Ecto neural progenitor cell (in vitro differentiated cells): ENCODE data around the gene NUDT9.
A peak's percentile ranks its signal among the peaks of the same experiment; 100 is the strongest.
"Not testable (repeated sequence)": the region's sequence is repeated elsewhere in the genome, so short reads cannot be mapped to it uniquely, and the experiment has no call there.

Source experiments
- DNase-seq: peaks from one replicate; pipeline ENCODE4 v3.0.0-alpha.2; 2018; ENCODE audit warnings: low spot score

NUDT9 gene

GRCh38 chr4:87422104-87423052 lies at the start of gene NUDT9:
Gene NUDT9, plus strand, starts transcription at chr4:87422573. Its CDS starts 333 bp downstream, at chr4:87422906.
- peak; percentile 96 for DNase-seq

- no peak for DNase-seq
These were observed 46.6 kb upstream of the NUDT9 start for GRCh38 chr4:87375719-87376291.

GRCh38 chr4:87377816-87378215 lies 44.6 kb upstream of the NUDT9 start:
- no peak for DNase-seq

- no peak for DNase-seq
These were observed 40.3 kb upstream of the NUDT9 start for GRCh38 chr4:87382116-87382515.

GRCh38 chr4:87382931-87383330 lies 39.4 kb upstream of the NUDT9 start:
- no peak for DNase-seq

GRCh38 chr4:87384466-87385132 lies 37.8 kb upstream of the NUDT9 start:
- DNase-seq, result not testable (repeated sequence)

GRCh38 chr4:87387237-87387636 lies 35.1 kb upstream of the NUDT9 start:
- no peak for DNase-seq

- no peak for DNase-seq
These were observed 33.5 kb upstream of the NUDT9 start for GRCh38 chr4:87388901-87389300.

- DNase-seq, result not testable (repeated sequence)
These were observed 32.3 kb upstream of the NUDT9 start for GRCh38 chr4:87390055-87390454.

- no peak for DNase-seq
These were observed 31.9 kb upstream of the NUDT9 start for GRCh38 chr4:87390551-87390890.

- DNase-seq, result peak; percentile 89
These were observed 31.3 kb upstream of the NUDT9 start, which contains the start of gene HSD17B11 for GRCh38 chr4:87390891-87391575. Gene HSD17B11, minus strand, starts transcription at chr4:87391188. Its CDS starts 118 bp downstream, at chr4:87391070.

- no peak for DNase-seq
These were observed 30.8 kb upstream of the NUDT9 start for GRCh38 chr4:87391576-87392054.

- no peak for DNase-seq
These were observed 30.2 kb upstream of the NUDT9 start for GRCh38 chr4:87392183-87392582.

- not testable (repeated sequence) for DNase-seq
These were observed 27.3 kb upstream of the NUDT9 start for GRCh38 chr4:87395073-87395472.

- not testable (repeated sequence) for DNase-seq
These were observed 26.5 kb upstream of the NUDT9 start for GRCh38 chr4:87395851-87396250.

GRCh38 chr4:87399148-87399547 lies 23.2 kb upstream of the NUDT9 start:
- peak; percentile 55 for DNase-seq

- no peak for DNase-seq
These were observed 22.4 kb upstream of the NUDT9 start for GRCh38 chr4:87399954-87400353.

GRCh38 chr4:87403732-87404131 lies 18.6 kb upstream of the NUDT9 start:
- not testable (repeated sequence) for DNase-seq

- DNase-seq, result no peak
These were observed 17.1 kb upstream of the NUDT9 start for GRCh38 chr4:87405211-87405820.

GRCh38 chr4:87406462-87406861 lies 15.9 kb upstream of the NUDT9 start:
- no peak for DNase-seq

GRCh38 chr4:87406902-87407301 lies 15.5 kb upstream of the NUDT9 start:
- DNase-seq, result not testable (repeated sequence)
